Prostate gland (tissue), 2 donors: Measurements from ENCODE around the gene FAM120B. TPM values are rescaled to one million over a fixed set of nuclear protein-coding genes. Genes with fewer than 3 reads are reported as not detected.

Source experiments
- DNase-seq: peaks from one replicate; pipeline ENCODE4 v3.0.0-alpha.2; 2019; ENCODE audit warnings: low spot score
- H3K27ac ChIP-seq, 2 donors: fragments of 200-600 bp; sonication (generic); 2 replicates each; pipeline ENCODE4 v1.5.1; 2017 to 2019
- H3K27me3 ChIP-seq: fragments of 200-600 bp; sonication (generic); replicated peaks from 2 replicates; pipeline ENCODE4 v1.5.1; 2019; ENCODE audit not compliant: insufficient read depth
- H3K36me3 ChIP-seq, 2 donors: fragments of 200-600 bp; sonication (generic); 1 replicate in 1 of 2; 2 replicates in 1 of 2; pipeline versions ENCODE4 v1.5.1 to v1.8.1; 2017 to 2019
- H3K4me1 ChIP-seq: fragments of 200-600 bp; sonication (generic); replicated peaks from 2 replicates; pipeline ENCODE4 v1.5.1; 2019
- H3K4me3 ChIP-seq, 2 donors: fragments of 200-600 bp; sonication (generic); 2 replicates each; pipeline ENCODE4 v1.5.1; 2017 to 2019
- H3K9me3 ChIP-seq: fragments of 200-600 bp; sonication (generic); 2 replicates; pipeline ENCODE4 v1.5.1; 2017
- POLR2A ChIP-seq: fragments of 450-650 bp; IDR thresholded peaks from one replicate; pipeline ENCODE4 v1.6.1; 2016; ENCODE audit warnings: antibody characterized with exemption, mild to moderate bottlenecking
- POLR2AphosphoS5 ChIP-seq: sonication (generic); formaldehyde crosslinking; IDR thresholded peaks from one replicate; pipeline ENCODE4 v1.6.1; 2017; ENCODE audit warnings: antibody characterized with exemption
- WGBS: methylation state at CpG from one replicate; pipeline ENCODE4 v1.1.5; 2018; 5-methylcytosine and 5-hydroxymethylcytosine counted together
- intact Hi-C: fragments of 100-400 bp; cut with DNase I; formaldehyde crosslinking; loops from one replicate; pipeline ENCODE4 v1.14.2; 2022
- total RNA-seq, 2 donors: library from RNA; depleted of rRNA; stranded (reverse); fragments of >200 nt; gene quantifications; one replicate each; pipeline ENCODE4 v1.1.0, GENCODE V29; 2016
- TF ChIP-seq, protein P1 (sequence below), 4 experiments: fragments of 200-600 bp in 2 of 4; fragments of 450-650 bp in 2 of 4; sonication (generic) in 2 of 4; IDR thresholded peaks; 1 replicate in 3 of 4; 2 replicates in 1 of 4; pipeline ENCODE4 v1.5.1; 2016 to 2019; ENCODE audit warnings: antibody characterized with exemption in 4 of 4, mild to moderate bottlenecking in 2 of 4, moderate library complexity in 2 of 4

FAM120B gene
- total RNA-seq, 2 donors from 2014 or later, result 28.8 to 45.0 TPM

DNA sequence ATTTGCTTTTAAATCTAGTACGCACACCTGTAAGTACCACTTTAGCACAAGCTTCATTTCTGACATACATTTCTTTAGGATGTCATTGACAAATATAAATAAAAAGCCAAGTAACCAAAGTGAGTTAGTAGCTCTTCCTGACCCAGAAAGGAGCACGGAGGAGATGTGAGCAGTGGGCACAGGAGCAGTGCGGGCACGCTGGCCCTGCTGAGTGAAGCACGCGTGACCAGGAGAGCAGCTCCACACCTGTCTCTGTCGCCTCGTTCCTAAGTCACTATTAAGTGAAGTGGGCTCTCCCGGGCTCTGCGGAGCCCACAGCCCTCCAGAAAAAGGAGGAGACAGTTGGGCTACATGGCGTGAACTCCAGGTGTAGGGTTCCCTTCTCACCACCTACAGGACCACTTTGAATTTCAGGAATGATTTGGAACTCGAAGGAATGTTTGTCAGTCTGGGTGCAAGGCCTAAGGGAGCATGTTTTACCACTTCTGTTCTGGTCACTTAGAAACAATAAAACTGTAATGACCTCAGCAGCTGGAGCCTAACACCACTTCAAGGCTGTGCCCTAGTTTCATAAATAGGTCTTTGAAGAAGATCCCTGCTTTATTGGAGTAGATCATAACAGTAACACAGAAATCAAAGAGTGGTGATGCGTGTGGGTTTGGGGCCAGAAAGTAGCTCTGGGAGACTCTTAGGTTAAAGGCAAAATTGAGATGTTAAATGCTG is 95.9 kb downstream of the FAM120B start:
- Histone ChIP-seq H3K36me3 (peaks cover 0 to 2% of the 10 kb centered on the region in 2 donors), H3K27me3 (no peaks in the 10 kb centered on the region), H3K4me3 (no peak overlapping the region), H3K27ac (no peak overlapping the region), H3K9me3 (no peaks in the 10 kb centered on the region), H3K4me1 (no peaks in the 10 kb centered on the region)
- intact Hi-C loops, result no loop called here
- no peak for TF ChIP-seq POLR2AphosphoS5
- no peak for TF ChIP-seq POLR2A
- TF ChIP-seq, protein P1, sequence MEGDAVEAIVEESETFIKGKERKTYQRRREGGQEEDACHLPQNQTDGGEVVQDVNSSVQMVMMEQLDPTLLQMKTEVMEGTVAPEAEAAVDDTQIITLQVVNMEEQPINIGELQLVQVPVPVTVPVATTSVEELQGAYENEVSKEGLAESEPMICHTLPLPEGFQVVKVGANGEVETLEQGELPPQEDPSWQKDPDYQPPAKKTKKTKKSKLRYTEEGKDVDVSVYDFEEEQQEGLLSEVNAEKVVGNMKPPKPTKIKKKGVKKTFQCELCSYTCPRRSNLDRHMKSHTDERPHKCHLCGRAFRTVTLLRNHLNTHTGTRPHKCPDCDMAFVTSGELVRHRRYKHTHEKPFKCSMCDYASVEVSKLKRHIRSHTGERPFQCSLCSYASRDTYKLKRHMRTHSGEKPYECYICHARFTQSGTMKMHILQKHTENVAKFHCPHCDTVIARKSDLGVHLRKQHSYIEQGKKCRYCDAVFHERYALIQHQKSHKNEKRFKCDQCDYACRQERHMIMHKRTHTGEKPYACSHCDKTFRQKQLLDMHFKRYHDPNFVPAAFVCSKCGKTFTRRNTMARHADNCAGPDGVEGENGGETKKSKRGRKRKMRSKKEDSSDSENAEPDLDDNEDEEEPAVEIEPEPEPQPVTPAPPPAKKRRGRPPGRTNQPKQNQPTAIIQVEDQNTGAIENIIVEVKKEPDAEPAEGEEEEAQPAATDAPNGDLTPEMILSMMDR (IDR thresholded peaks at IDR 0.05), result no peak
- DNase-seq, result no peak
- 70% methylated on average over 13 of the region's 13 CpGs for WGBS

DNA sequence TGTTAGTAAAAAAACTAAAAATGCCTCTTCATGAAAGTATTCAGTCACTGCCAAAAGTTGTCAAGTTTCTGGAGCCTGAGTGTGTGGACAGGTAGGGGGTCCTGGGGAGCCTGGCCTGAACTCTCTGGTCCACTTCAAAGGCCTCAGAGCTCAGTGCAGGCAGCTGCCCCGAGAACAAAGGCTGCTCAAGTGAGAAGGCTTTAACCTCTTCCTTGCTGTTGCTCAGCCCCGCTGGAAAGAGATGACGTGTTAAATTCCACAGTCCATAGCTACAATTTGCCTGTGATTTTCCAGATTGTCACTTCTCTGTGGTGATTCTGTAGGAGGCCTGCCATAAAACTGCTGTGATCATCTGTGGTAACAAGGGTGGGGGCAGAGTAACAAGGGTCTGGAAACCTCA is 96.9 kb downstream of the FAM120B start:
- no peak for TF ChIP-seq POLR2A
- TF ChIP-seq POLR2AphosphoS5, result no peak
- TF ChIP-seq, protein P1 (IDR thresholded peaks at IDR 0.05), result no peak
- Histone ChIP-seq H3K4me1 (no peaks in the 10 kb centered on the region), H3K4me3 (no peak overlapping the region), H3K36me3 (no peaks in the 10 kb centered on the region), H3K9me3 (no peaks in the 10 kb centered on the region), H3K27ac (no peak overlapping the region), H3K27me3 (no peaks in the 10 kb centered on the region)
- 75% methylated on average over 3 of the region's 3 CpGs for WGBS
- intact Hi-C loops, result no loop called here
- no peak for DNase-seq

DNA sequence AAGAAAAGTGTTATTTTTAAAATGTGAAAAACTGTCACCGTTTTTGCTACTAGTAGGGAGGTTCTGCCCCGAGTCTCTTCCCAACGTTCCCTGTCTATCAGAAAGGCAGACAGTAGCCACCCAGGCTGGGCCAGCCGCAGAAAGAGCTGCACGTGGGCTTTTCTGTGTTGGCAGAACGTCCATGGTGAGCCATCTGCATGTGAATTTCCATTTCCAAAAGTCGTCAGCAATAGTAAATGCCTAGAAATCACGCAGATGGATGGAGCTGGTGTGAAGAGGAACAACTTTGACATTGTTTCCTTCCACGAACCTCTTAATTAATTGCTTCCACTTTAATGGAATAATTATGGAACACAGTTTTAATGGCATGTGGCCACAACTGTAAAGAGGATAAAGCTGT is 97.5 kb downstream of the FAM120B start:
- no peak for DNase-seq
- H3K27me3 ChIP-seq, result no peaks in the 10 kb centered on the region
- no peaks in the 10 kb centered on the region for H3K36me3 ChIP-seq
- TF ChIP-seq, protein P1 (IDR thresholded peaks at IDR 0.05), result no peak
- TF ChIP-seq POLR2AphosphoS5, result no peak
- TF ChIP-seq POLR2A, result no peak
- intact Hi-C loops, result no loop called here
- WGBS, result 73% methylated on average over 9 of the region's 9 CpGs
- H3K4me3 ChIP-seq, result no peak overlapping the region
- H3K27ac ChIP-seq, result no peak overlapping the region
- no peaks in the 10 kb centered on the region for H3K4me1 ChIP-seq
- no peaks in the 10 kb centered on the region for H3K9me3 ChIP-seq

DNA sequence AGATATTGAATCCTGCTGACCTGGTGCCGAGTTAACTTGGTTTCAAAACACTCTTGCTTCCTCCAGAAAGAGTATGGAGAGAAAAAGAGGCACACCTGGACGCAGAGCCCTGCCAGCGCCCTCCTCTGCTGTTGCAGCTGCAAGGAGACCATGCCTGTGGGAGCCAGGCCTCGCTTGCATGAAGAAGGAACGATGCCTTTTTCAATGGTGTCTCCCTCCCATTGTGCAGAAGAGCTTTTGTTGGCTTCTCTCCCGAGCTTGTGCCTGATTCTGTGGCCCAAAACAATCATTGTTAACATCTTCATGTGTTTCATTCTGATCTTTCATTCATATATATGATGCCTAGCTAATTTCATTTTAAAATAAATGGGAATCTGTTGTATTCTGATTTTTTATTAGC is 98.1 kb downstream of the FAM120B start:
- Histone ChIP-seq H3K27me3 (no peaks in the 10 kb centered on the region), H3K4me3 (no peak overlapping the region), H3K4me1 (no peaks in the 10 kb centered on the region), H3K9me3 (no peaks in the 10 kb centered on the region), H3K36me3 (no peaks in the 10 kb centered on the region), H3K27ac (no peak overlapping the region)
- intact Hi-C loops, result no loop called here
- TF ChIP-seq, protein P1 (IDR thresholded peaks at IDR 0.05), result no peak
- TF ChIP-seq POLR2A (no peak), POLR2AphosphoS5 (no peak)
- no peak for DNase-seq
- WGBS, result 72% methylated on average over 6 of the region's 6 CpGs

DNA sequence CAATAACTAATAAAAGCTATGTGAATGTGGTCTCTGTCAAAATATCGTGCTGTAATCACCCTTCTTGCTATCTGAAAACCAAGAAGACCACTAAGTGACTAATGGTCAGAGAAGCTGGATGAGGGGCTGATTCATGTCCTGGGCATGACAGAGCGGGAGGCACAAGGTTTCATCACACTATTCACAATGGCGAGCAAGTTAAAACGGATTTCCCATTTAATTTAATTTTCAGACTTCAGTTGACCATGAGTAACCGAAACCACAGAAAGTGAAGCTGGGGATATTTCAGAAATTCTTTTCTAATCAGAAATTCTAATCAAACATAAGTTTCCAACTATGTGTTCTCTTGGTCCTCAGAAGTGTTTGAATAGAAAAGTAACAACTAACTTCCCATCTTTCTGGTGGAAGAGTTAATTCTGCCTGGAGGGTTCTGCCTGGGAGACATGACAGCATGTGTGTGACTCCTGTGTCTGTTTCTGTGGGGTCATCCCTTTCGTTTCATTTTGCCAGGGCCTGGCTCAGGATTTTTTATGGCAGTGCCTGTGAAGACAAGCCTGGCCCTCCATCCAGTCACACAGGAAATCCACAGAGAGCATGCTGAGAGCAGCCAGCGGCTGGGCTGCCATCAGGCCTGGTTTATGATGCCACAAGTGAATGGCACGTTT is 98.9 kb downstream of the FAM120B start:
- no peaks in the 10 kb centered on the region for H3K36me3 ChIP-seq

More for the DNA sequence above, 98.9 kb downstream of the FAM120B start:
- 53% methylated on average over 8 of the region's 8 CpGs for WGBS
- TF ChIP-seq, protein P1 (IDR thresholded peaks at IDR 0.05), result no peak
- no peak for TF ChIP-seq POLR2A
- Histone ChIP-seq H3K4me1 (no peaks in the 10 kb centered on the region), H3K27ac (no peak overlapping the region), H3K4me3 (no peak overlapping the region), H3K9me3 (no peaks in the 10 kb centered on the region), H3K27me3 (no peaks in the 10 kb centered on the region)
- DNase-seq, result no peak
- intact Hi-C loops, result no loop called here
